CD4-positive, alpha-beta T cell treated with Interleukin-21 for 1 hour (primary cell): ENCODE data around the gene SIPA1L2.

Experiments used
- DNase-seq: peaks from one replicate; pipeline ENCODE4 v3.0.0-alpha.2; 2020

Gene SIPA1L2

DNA sequence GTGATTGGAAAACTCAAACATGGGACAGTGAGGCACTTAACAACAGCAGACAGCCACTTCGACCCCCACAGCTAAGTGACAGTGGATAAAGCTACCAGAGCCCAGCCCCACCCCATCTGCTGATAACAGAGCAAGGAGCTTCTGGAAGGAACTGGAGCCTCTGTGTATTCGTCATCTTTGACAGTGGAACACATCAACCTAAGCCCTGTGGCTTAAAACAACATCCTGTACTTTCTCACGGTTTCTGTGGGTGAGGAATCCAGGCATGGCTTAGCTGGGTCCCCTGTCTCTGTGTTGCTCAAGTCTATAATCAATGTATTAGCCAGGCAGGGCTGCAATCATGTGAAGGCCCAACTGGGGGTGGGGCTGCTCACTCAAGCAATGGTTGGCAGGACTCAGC lies 18.4 kb upstream of the SIPA1L2 start:
- DNase-seq = no peak

DNA sequence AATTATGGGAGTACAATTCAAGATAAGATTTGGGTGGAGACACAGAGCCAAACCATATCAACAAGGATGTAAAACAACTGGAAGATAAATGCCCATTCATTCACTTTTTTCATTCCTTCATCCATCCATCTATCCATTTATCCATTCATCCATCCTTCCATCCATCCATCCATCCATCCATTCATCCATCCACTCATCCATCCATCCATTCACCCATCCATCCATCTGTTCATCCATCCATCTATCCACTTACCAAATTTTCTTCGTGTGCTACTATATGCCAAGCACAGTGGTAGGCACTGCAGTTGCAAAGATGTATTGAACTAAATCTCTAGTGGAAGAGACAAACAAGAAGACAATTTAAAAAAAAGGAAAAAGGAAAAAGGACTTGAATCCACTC lies 14.3 kb upstream of the SIPA1L2 start:
- DNase-seq = no peak

DNA sequence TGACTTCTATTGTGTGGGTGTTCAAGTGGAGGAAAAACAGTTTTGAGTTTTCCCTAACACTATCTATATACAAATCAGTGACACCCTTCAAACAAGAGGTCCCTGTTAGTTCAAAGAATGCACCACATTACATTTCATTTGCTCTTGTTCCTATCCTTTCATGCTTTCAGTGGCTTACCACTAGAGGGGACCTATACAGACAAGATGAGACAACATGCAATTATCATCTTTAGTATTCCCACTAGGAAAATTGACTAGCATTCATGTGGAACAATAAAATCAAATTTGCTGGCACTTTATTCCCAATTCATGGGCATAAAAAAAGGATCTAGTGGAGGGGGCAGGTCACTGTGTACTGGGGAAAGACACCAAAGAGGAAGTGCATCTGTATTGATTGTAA lies 13.3 kb upstream of the SIPA1L2 start:
- DNase-seq = no peak

DNA sequence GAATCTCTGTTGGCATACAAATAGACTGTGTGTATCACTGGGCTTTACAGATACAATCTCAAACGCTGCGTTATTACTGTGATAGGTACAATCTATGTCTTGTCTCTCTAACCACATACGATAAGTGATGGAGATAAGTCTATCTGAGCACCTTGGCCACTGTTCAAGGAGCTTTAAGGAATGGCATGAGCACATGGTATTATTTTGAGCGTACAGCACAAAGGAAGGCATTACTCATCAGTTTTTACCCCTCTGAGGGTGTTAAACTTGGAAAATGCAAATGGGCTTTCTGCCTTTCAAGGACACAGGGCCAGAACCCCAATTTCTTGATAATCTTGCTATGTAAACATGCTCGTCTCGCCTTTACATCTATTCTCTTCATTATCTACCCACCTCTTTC lies 11.6 kb upstream of the SIPA1L2 start:
- DNase-seq = no peak

DNA sequence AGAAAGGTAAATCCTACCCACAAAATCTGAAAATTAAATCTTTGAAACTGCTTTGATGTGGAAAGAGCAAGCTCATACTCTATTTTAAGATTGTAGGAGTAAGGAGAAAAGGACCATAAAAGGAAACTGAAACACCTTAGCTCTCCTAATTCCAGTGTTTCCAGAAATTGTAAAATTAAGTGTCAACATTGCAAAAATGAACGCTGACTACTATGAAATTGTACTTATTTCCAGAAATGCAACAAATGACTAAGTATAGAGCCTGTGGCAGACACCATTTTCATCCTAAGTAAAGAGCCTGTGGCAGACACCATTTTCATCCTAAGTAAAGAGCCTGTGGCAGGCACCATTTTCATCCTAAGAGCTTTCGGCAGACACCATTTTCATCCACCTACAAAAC lies 6.9 kb upstream of the SIPA1L2 start:
- DNase-seq = no peak

DNA sequence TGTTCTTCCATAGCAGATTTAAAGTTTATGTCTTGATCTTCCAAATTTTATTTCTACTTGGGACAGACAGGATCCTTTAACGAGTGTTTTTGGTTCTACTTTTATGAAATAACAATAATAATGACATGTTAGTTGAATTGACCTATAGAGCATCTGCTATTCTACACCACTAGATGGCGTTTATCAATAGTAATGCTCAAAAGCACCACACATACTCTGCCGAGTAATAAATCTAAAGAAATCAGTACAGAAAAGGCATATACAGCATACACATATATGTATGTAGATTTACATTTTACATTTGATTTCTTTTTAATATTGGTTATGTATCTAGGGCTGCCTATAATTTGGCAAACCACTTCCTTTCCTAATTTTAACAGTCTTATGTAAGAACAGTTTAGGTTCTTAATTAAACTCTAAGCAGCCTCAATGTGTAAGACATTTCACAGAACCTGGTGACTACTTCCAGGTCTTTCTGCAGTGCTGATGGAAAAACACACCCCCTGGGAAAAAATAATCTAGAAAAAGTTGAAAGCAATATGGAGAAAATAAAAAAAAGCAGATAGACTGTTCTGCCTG lies 5.9 kb upstream of the SIPA1L2 start:
- DNase-seq = peak; percentile 56

DNA sequence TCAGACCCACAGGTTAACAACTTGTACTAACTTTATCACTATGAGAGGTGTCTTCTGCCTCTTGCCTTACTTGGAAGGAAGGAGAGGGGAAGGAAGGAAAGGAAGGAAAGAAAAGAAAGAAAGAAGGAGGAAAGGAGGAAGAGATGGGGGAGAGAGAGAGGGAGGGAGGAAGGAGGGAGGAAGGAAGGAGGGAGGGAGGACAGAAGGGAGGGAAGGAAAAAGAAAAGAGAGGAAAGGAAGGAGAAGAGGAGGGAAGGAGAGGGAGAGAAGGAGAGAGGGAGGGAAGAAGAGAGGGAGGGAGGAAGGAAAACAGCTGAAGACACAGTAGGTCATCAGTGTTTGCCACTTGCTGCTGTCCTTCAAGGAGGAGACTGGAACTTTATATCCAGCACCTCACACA lies 5.3 kb upstream of the SIPA1L2 start:
- DNase-seq = no peak

DNA sequence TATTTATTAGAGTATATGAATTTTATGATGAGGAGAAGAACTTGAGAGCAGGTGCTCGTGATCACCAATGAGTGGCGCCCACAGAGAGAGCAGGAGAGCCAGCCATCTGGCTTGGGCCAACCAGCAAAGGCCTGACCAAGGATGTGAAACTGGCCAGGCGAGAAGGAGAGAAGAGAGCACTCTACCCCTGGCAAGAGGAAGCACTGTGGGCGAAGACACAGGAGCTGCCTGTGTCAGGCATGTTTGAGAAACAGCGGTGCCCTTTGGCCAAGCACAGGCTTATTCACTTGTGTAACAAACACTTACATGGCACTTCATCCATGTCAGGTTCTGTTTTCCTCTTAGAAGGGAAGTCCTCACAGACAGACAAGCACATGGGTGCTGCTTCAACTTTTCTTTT lies 4.2 kb upstream of the SIPA1L2 start:
- DNase-seq = no peak

DNA sequence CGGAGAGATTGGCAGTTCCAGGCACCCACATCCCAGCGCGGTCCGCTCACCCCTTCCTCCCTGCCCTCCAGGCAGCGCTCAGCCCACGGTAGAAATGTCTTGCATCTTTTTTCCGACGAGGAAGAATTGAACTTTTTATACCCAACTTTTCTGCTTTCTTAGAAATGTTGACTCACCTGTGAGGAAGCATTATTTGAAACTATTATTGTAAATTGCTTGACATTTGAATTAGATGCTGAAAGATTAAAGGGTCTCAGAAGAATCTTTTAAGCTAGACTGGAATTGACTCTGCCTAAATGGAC lies 912 bp upstream of the SIPA1L2 start:
- DNase-seq = no peak

DNA sequence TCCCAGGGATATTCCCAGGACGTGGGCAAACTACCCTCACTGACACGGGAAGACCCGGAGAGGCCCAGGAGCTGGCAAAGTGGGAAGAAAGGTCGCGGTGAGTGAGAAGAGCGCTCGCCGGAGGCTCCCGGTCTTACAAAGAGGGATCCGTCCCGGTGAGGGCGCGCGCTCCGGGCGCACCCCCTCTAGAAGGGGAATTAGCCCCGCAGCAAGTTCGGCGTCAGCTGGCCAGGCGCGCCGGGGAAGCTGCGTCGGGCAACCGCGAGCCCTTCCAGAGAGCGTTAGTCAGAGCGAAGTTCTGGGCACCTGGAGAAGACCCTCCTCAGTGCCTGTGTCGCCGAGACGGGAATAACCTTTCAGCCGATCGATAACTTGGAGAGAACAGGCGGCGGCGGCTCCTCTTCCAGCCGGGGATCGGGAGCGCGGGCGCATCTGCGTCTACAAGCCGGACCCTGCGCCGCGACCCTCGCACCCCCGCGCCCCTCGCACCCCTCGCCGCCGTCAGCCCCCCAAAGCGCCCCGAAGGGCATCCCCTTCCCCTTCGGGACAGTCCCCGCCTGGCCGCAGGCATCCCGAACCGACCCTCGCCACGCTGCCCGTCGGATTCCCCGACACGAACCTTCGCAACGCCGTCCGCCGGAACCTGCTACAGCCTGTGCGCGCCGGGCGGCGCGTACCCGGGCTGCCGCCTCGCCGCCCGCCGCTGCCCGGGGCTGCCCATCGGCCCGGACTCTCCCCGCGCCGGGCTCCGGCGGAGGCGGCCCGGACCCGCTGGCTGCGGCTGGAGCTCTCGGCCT lies 485 bp downstream of the SIPA1L2 start:
- DNase-seq = no peak

DNA sequence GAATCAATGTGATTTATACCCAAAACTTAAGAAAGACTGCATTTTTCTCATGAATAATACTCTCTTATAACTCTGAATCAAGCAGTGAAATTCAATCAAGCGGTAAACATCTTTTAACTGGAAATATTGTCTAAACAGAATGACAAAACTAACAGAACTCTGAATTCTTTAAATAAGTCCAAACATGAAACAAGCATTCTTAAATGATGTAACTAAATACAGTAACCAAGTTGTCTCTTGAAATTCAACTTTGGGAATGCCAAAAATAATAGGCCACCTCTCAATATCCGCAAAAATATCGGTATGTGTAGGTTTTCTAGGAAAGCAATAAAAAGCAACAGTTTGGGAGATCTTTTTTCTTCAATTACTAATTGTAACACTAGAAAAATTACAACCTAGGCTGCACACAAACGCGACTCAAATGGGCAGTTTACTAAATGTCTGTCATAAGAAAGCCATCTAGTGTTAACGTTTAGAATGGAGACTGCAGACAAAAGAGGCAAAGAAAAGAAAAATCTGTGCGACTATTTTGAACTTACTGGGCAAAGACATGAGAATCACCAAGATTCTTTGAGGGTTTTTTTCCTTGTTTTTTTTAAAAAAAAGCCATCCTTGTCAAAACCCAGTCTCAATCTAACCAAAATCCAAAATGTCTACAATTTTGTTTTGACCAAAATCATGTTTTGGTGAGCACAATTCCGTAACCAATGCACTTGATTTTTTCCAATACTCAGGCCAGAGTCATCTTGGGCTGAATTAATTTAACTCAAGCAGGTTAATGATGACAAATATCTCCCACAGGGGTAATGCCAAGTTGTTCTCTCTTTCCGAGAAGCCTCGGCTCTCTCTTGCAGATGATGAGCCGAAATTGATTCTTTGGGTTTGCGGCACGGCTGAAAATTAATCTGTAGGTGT lies 1.3 kb downstream of the SIPA1L2 start:
- DNase-seq = no peak

DNA sequence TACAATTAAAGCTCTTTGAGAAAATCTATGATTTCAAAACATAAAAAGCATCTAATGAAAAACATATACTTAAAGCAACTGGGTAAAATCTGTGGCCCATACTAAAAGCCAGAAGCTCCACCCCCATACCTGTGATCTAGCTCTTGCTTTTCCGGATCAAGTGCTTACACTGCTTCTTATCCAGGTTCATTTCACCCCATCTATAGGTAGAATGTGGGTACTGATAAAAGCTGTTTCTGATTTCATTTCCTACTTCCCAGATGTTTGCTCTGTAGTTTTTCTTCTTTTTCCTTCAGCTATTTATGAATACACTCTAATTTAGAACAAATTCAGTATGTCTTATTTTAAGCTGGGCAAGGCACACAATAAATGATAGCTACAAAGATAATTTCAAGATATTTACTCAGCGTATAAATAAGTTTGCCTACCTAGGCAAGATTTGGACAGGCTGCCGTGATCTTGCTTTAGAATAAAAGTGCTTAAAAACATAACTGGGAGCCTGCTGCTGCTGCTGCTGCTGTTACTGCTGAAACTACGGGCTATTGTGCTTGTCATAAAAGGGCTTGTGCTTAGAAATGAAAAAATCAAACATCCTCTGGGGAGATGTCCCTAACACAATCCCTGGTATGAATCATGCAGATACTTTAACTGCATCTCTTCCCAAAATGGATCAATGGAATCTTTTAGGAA lies 2.1 kb downstream of the SIPA1L2 start:
- DNase-seq = peak; percentile 66

DNA sequence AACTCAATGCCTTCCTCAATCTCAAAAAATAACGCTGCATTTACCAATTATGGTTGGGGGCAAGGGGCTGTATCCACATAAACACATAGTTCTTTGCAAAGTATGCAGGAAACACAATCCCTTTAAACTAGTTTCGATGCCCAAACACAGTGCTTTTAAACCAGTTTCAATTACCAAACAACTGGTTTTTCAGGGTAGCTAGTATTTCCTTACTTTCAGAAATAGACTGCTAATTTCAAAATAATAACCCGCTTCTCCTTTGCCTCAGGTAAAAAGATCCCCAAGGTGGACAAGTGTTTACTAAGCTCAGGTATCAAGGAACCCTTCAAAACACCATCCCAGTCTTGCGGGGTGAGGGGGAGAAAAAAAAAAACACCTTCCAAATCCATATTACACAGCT lies 2.8 kb downstream of the SIPA1L2 start:
- no peak for DNase-seq

DNA sequence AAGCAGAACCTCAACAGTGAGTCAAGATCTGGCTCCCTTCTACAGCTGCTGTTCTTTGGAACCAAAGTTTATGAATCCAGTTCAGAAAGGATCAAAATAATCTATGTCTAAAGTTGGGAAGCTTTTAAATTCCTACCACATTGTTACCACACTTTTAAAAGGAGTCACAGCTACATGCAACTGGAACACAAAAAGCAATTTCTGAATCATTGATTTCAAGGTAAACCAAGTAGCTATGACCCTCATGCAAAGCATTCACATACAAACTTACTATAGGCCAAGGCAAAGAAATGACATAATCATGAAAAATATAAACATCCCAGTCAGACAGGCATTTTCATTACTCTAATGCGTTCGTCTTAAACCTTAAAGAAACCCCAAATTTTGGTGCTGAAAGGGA lies 3.5 kb downstream of the SIPA1L2 start:
- no peak for DNase-seq

DNA sequence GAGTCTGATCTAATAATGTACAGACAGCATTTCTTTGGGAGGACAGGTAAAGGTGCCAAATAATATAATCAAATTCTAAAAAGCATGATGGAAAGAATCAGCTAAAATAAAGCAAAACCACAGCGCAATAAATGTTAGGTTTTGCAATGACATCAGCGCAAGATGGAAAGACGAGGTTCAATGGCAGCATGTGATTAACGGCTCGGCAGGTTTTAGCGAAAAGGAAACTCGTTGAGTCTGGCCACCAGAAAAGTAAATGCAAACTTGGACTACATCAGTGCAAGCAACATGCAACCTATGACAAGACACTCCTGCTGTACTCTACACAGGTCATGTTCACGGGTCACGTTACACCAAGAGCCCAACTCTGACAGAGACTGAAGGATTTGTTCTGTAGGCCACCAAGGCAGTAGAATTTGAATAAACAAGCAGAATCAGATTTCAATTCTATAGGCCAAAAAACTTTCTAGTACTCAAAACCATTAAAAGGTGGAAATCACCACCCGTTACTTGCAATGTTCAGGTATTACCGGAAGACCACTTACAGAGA lies 4.5 kb downstream of the SIPA1L2 start:
- DNase-seq = no peak

DNA sequence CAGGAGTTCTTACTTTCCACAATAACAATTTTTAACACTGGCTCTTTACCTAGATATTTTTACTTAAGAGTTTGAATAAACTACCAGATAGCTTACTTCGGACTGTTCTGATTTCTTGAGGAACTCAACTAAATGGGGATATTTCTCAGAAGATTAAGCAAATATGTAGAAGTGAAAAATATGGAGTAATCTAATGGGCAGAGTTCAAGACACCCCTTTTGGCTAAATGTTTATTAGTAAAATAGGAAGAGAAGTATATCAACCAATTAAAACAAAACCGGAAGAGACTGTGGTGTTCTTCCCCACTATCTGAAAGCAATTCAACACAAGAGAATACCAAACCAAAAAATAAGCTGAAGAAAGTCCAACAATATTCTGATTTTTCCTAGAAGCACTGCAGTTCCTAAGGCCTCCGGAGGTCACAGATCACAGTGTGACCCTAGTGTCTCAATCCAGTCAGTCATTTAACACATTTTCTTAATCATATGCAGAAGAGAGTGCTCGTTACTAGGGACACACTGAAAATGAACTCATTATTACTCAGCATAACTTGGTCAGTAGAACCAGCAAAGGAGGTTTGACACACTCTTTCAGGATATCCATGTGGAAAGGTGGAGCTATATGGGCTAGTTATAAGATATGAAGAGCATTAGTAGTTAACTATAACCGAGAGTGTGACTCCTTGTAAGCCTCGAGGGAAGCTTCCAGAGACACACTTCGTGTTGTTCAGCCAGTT lies 5.2 kb downstream of the SIPA1L2 start:
- DNase-seq = no peak

DNA sequence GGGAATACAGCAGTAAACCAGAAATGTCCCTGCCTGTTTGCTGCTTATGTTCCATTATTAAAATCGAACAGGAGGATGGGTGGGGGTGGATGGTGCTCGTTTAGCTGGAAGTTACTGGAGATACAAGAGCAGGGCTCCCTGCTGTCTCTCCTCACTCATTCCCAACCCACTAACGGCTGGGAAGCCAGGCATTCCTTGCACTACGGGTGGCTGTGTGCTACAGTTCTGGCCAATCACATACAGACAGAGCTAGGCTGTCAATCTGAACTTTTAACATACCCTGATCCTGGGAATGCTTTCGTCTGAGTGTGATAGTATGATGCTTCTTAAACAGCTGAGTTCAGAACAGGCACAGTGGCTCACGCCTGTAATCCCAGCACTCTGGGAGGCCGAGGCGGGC lies 7.0 kb downstream of the SIPA1L2 start:
- DNase-seq = no peak

DNA sequence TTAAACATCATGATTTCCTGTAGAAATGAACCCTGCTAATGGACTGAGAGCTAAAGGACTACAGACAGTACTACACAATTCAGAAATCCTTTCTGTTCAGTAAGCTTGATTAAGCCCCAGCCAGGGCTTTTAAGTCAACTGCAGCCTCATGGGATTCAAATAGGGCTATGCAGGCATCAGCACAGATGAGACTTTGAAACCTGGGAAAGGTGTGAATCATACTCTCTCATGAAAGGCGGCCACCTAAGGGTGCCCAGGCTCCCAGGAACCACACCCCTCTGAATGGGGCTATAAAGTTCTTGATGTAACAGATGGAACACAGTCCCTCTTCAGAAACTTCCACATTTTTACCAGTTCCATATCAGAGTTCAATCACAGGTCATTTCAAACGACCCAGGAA lies 7.6 kb downstream of the SIPA1L2 start:
- no peak for DNase-seq

DNA sequence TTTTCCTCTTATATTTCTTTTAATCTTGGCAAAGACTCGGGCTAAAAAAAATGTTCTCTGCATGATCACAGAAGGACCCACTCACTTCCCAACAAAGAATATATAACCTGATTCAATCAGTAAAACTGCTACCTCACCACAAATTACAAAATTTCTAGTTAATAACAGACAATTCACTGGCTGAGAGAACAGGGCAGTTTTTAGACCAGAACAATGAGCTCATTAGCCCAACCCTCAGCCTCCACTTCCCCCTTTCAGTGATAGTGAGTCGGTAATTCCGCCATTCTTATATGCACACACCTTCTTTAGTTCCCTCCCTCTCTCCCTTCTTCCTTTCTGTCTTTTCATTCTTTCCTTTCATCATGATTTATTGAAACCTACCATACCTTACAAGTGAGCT lies 8.9 kb downstream of the SIPA1L2 start:
- no peak for DNase-seq

DNA sequence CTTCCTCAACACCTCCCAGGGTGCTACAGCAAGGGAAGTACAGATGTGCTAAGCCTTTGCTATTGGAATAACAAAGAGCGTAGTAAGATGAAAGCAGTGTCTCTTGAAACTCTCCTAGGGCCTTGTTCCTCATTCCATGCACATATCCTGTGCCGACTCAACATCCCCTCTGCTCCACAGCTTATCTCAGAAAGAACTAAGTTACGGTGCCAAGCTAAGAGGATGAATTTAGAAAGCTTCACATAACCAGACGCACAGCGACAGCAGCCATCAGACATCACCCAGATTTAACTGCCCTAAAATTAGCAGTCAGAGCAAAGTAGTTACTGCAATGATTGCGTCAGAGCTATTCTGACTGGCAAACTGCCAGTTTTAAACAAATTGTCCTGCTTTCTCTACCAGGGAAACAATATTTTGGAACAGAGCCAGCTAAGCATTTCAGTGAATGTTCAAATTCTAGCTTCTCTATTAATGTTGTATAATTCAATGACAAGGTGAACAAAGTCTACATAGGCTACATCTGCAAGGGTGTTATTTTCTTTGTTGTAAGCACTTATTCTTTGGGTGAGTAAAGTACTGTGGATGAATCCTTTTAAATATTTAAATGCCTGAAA lies 9.5 kb downstream of the SIPA1L2 start:
- DNase-seq = no peak

DNA sequence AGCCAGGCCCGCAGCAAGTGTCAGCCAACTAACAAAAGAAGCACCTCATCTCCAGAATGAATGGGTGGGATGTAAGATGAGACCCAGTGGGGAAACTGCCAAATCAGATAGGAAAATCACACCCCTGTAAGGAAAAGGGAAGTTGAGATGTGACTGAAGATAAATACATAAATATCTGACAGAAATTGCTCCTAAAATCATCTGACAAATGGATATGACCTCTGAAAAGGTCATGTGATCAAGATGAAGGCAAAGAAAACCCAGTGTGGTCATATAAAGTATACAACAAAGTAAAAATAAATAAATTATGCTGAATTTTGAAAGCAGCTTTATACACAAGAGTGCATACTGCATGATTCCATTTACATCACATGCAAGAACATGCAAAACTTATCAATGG lies 12.7 kb downstream of the SIPA1L2 start:
- no peak for DNase-seq

DNA sequence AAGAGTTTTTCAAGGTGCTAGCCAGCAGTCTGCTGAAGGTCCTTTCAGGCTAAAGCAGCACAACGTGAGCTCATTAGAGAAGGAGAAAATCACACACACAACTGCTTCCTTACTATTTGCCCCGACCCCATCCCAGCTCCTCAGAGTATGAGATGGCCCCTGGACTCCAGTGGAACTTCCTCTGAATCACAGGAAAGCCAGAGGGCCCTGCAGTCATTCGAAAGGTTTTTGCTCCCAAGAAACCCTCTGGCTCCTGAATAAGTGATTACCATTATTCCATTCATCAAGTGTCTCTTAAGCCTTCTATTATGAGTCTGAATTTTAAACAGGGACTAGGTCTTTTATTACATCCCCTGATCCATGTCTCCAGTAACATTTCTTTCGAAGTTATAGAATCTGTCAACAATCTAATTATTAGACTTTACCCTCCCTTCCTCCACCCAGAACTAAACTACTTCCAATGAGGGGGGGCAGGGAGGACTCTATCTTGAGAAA lies 14.6 kb downstream of the SIPA1L2 start:
- no peak for DNase-seq
